GM23338 (cell line): Measurements from ENCODE around the gene PTGIR. TPM values are rescaled to one million over a fixed set of nuclear protein-coding genes. Genes with fewer than 3 reads are reported as not detected.

Source experiments
- ATAC-seq: fragments of 200-7000 bp; cut with Tn5 transposase; 3 replicates; pipeline ENCODE4 v1.9.1; 2020
- DNase-seq: peaks from one replicate; pipeline ENCODE4 v3.0.0-alpha.2; 2015; ENCODE audit warnings: low spot score
- H2AFZ ChIP-seq: fragments of 200-600 bp; sonication (generic); 2 replicates; pipeline ENCODE4 v1.8.0; 2016; ENCODE audit warnings: antibody characterized with exemption, mild to moderate bottlenecking, moderate library complexity
- H3F3A ChIP-seq: fragments of 200-600 bp; sonication (generic); replicated peaks from 2 replicates; pipeline ENCODE4 v1.8.0; 2017; ENCODE audit warnings: antibody characterized with exemption, mixed run types, low read depth
- H3K27ac ChIP-seq: fragments of 200-600 bp; sonication (generic); 2 replicates; pipeline ENCODE4 v1.6.1; 2016; ENCODE audit warnings: low read depth
- H3K27me3 ChIP-seq: fragments of 200-600 bp; sonication (generic); 2 replicates; pipeline ENCODE4 v1.8.0; 2016; ENCODE audit warnings: mild to moderate bottlenecking, mixed run types, moderate library complexity; ENCODE audit not compliant: insufficient read depth
- H3K36me3 ChIP-seq: fragments of 200-600 bp; sonication (generic); 2 replicates; pipeline ENCODE4 v1.8.0; 2016; ENCODE audit warnings: mild to moderate bottlenecking; ENCODE audit not compliant: insufficient read depth
- H3K4me1 ChIP-seq: fragments of 200-600 bp; sonication (generic); 2 replicates; pipeline ENCODE4 v1.8.0; 2016; ENCODE audit warnings: mild to moderate bottlenecking, moderate library complexity; ENCODE audit not compliant: insufficient read depth
- H3K4me2 ChIP-seq: fragments of 200-600 bp; sonication (generic); 2 replicates; pipeline ENCODE4 v1.7.1; 2017; ENCODE audit warnings: mixed run types
- H3K4me3 ChIP-seq: fragments of 200-600 bp; sonication (generic); 2 replicates; pipeline ENCODE4 v1.6.1; 2016; ENCODE audit warnings: mixed run types
- H3K79me2 ChIP-seq: fragments of 200-600 bp; sonication (generic); replicated peaks from 2 replicates; pipeline ENCODE4 v1.8.0; 2017; ENCODE audit warnings: mild to moderate bottlenecking; ENCODE audit not compliant: insufficient read depth
- H3K9me2 ChIP-seq: fragments of 200-600 bp; sonication (generic); 2 replicates; pipeline ENCODE4 v1.8.0; 2017; ENCODE audit not compliant: insufficient read depth
- H4K20me1 ChIP-seq: fragments of 200-600 bp; sonication (generic); replicated peaks from 2 replicates; pipeline ENCODE4 v1.8.0; 2017; ENCODE audit warnings: mild to moderate bottlenecking; ENCODE audit not compliant: insufficient read depth
- H3K27ac Mint-ChIP-seq: 2 replicates; pipeline ENCODE4 v1.8.0; 2020; ENCODE audit warnings: inconsistent platforms, mild to moderate bottlenecking, moderate library complexity, mixed read lengths
- H3K27me3 Mint-ChIP-seq: 3 replicates; pipeline ENCODE4 v1.8.0; 2022; ENCODE audit warnings: low read depth, mild to moderate bottlenecking, moderate library complexity, mixed read lengths, inconsistent platforms; ENCODE audit not compliant: insufficient read depth, poor library complexity
- H3K36me3 Mint-ChIP-seq: 3 replicates; pipeline ENCODE4 v1.8.0; 2021; ENCODE audit warnings: low read depth, mild to moderate bottlenecking, inconsistent platforms, moderate library complexity, mixed read lengths
- H3K4me1 Mint-ChIP-seq: 3 replicates; pipeline ENCODE4 v1.8.0; 2020; ENCODE audit warnings: mild to moderate bottlenecking, inconsistent platforms, mixed read lengths
- H3K4me3 Mint-ChIP-seq: 3 replicates; pipeline ENCODE4 v1.8.0; 2021; ENCODE audit warnings: moderate library complexity, mild to moderate bottlenecking, inconsistent platforms, mixed read lengths
- H3K9me3 Mint-ChIP-seq: 3 replicates; pipeline ENCODE4 v1.8.0; 2020; ENCODE audit warnings: moderate library complexity, mild to moderate bottlenecking, inconsistent platforms, mixed read lengths
- CREB1 ChIP-seq: fragments of 250-450 bp; sonication (Bioruptor Pico); IDR thresholded peaks from 2 replicates; pipeline ENCODE4 v1.5.0; 2020; ENCODE audit warnings: low read depth, mild to moderate bottlenecking, moderate library complexity
- EZH2 ChIP-seq: fragments of 200-600 bp; sonication (generic); IDR thresholded peaks from one replicate; pipeline ENCODE4 v1.8.0; 2017; ENCODE audit warnings: antibody characterized with exemption, mild to moderate bottlenecking, low read depth; ENCODE audit not compliant: unreplicated experiment
- JUNB ChIP-seq: IDR thresholded peaks from one replicate; pipeline ENCODE4 v1.6.1; 2016; ENCODE audit warnings: antibody characterized with exemption; ENCODE audit not compliant: unreplicated experiment
- STAT1 ChIP-seq: IDR thresholded peaks from one replicate; pipeline ENCODE4 v1.6.1; 2016; ENCODE audit warnings: antibody characterized with exemption; ENCODE audit not compliant: unreplicated experiment
- polyA plus RNA-seq: library from polyadenylated mRNA; unstranded; fragments of >200 nt; fragmentation: Nextera tagmentation; extraction: Ambion mirVana; gene quantifications from 2 replicates; pipeline ENCODE4 v1.2.1, GENCODE V29; 2016
- total RNA-seq: library from RNA; depleted of rRNA; stranded (reverse); fragments of >200 nt; shearing (Covaris generic); gene quantifications from 2 replicates; pipeline ENCODE4 v1.2.3, GENCODE V29; 2014
- TF ChIP-seq, protein P1 (sequence below): IDR thresholded peaks from 2 replicates; pipeline ENCODE4 v1.6.1; 2016; ENCODE audit warnings: antibody characterized with exemption
- TF ChIP-seq, protein P2 (sequence below): IDR thresholded peaks from one replicate; pipeline ENCODE4 v1.6.1; 2018; ENCODE audit warnings: antibody characterized with exemption; ENCODE audit not compliant: unreplicated experiment
- TF ChIP-seq, protein P3 (sequence below), 2 experiments: fragments of 200-600 bp in 1 of 2; sonication (generic) in 1 of 2; conservative IDR thresholded peaks; 2 replicates each; pipeline versions ENCODE4 v1.5.1 to v1.6.1; 2016 to 2017; ENCODE audit warnings: antibody characterized with exemption in 2 of 2, low read depth in 2 of 2, mild to moderate bottlenecking in 2 of 2, moderate library complexity in 1 of 2

The PTGIR gene
- total and polyA plus RNA-seq, 2 experiments from 2014 or later: not detected

DNA sequence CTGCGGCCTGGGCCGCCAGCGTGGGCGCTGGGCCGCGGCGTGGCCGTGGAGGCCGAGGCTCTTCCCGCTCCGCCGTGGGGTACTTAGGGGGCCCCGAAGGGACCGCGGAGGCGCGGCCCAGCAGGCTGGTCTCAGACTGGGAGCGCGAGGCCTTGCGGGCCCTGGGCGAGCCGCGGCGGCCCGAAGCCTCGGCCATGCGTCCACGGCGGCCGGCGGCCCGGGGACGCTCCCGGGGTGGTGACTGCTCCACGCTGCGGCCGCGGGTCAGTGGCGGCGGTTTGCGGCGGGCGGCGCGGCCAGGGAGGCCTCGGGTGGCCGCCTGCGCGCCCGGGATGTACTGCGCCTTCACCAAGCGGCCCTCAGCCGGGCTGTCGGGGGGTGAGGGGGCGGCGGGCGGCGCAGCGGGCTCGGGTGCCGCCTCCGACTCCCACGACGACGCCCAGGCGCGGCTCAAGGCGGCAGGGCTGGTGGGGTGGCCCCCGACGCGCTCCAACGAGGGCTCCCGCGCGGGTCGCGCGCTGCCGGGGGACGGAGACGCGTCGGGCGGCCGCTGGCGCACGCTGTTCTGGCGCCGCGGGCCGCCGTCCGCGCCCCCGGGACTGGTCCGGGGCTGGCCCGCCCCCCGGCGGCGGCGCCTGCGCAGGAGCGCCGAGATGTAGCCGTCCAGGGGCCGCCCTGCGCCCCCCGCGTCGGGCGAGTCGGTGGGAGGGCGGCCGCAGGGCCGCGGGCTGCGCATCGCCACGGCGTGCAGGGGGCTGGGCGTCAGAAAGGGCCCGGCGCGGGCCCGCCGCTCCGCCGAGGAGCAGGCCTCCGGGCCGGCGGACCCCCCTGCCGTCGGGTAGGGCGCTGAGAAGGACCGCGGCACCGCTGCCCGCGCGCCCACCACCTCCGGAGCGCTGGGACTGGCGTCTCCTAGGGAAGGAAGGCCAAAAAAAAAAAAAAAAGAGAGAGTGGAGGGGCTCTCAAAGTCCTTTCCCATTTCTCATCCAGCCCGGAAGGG, 24.4 kb upstream of the PTGIR start:
- Histone ChIP-seq H3K4me1 (peaks cover 4% of the 10 kb centered on the region), H3K79me2 (no peaks in the 10 kb centered on the region), H3K4me3 (peak overlapping the region; percentile 50), H4K20me1 (no peaks in the 10 kb centered on the region), H3K36me3 (no peaks in the 10 kb centered on the region), H3K27ac (no peak overlapping the region), H3K4me2 (peak overlapping the region; percentile 75), H3K27me3 (peaks cover 70% of the 10 kb centered on the region), H3F3A (no peaks in the 10 kb centered on the region), H2AFZ (peak overlapping the region; percentile 14; the same call in 1 of the 2 replicates), H3K9me2 (no peaks in the 10 kb centered on the region)
- TF ChIP-seq JUNB: no peak
- peak; percentile 46 for TF ChIP-seq EZH2
- peaks cover 15% of the 10 kb centered on the region for H3K9me3 Mint-ChIP-seq
- H3K27me3 Mint-ChIP-seq: peaks cover 43% of the 10 kb centered on the region
- DNase-seq (peak; percentile 56), ATAC-seq (peak; percentile 34)
- H3K4me3 Mint-ChIP-seq: peak overlapping the region; percentile 63
- peaks cover 7% of the 10 kb centered on the region; the same call in 1 of the 3 replicates for H3K36me3 Mint-ChIP-seq
- peaks cover 13% of the 10 kb centered on the region for H3K4me1 Mint-ChIP-seq
- no peak overlapping the region for H3K27ac Mint-ChIP-seq

DNA sequence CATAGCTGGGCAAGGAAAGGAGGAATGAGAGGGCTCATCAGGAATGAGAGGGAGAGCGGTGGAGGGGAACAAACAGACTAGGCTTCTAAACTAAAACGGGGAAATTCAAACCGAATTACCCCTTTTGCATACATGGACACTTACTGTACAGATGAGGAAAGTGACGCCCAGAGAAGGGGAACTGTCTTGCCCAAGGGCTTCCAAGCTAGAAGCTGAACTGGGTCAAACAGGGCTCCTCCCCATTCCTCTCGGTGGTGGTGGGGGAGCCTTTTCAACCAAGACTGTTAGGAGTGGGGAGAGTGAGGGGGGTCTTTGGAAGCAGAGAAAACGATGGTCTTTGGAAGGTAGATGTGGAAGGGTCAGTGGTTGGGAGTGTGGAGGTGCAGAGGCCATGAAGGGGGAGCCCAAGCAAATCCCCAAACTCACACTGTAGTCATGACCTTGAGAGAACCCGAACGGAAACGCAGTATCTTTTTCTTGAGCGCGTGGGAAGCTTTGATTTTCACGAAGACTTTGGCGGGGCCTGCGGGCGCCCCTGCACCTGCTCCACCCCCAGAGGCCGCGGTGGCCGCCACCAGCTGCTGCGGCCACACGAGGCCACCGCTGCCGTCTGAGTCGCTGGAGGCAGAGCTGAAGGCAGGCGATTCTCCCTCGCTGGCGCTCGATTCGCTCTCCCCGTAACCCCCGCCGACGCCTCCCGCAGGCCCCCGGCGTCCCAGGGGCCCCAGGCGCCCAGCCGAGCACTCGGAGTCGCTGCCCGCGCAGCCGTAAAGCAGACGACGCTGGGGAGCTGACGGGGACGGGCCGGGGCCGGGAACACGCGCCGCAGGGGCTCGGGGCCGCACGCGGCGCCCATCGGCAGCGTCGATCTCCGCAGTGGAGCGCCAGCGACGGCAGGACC, 23.4 kb upstream of the PTGIR start:
- no peak for TF ChIP-seq STAT1
- TF ChIP-seq EZH2: peak; percentile 68
- Histone ChIP-seq H3K9me2 (no peaks in the 10 kb centered on the region), H3K4me2 (peak overlapping the region; percentile 75), H3K4me1 (no peaks in the 10 kb centered on the region), H2AFZ (0 out of 2 replicates have a peak overlapping the region, but pooled peaks have one; percentile 14), H3F3A (no peaks in the 10 kb centered on the region), H3K36me3 (no peaks in the 10 kb centered on the region), H3K27ac (no peak overlapping the region), H3K27me3 (peaks cover 74% of the 10 kb centered on the region), H3K4me3 (peak overlapping the region; percentile 50), H3K79me2 (no peaks in the 10 kb centered on the region), H4K20me1 (no peaks in the 10 kb centered on the region)
- Mint-ChIP-seq H3K4me3 (peak overlapping the region; percentile 61), H3K9me3 (peaks cover 15% of the 10 kb centered on the region), H3K36me3 (peaks cover 7% of the 10 kb centered on the region; the same call in 1 of the 3 replicates), H3K27me3 (peaks cover 42% of the 10 kb centered on the region), H3K4me1 (peaks cover 7% of the 10 kb centered on the region), H3K27ac (no peak overlapping the region)
- ATAC-seq: peak; percentile 67
- peak; percentile 61 for DNase-seq

DNA sequence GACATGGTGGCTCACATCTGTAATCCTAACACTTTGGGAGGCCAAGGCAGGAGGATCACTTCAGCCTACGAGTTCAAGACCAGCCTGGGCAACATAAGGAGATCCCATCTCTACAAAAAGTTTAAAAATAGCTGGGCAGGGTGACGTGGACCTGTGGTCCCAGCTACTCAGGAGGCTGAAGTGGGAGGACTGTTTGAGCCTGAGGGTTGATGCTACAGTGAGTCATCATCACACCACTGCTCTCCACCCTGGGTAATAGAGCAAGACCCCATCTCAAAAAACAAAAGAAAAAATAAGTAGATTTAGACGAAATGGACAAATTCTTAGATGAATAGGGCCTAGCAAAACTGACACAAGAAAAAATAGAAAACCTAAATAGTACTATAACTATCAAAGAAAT, 21.5 kb upstream of the PTGIR start:
- Mint-ChIP-seq H3K4me3 (no peak overlapping the region), H3K27me3 (peaks cover 46% of the 10 kb centered on the region)
- H3K27me3 ChIP-seq: peaks cover 87% of the 10 kb centered on the region
- TF ChIP-seq, protein P1, sequence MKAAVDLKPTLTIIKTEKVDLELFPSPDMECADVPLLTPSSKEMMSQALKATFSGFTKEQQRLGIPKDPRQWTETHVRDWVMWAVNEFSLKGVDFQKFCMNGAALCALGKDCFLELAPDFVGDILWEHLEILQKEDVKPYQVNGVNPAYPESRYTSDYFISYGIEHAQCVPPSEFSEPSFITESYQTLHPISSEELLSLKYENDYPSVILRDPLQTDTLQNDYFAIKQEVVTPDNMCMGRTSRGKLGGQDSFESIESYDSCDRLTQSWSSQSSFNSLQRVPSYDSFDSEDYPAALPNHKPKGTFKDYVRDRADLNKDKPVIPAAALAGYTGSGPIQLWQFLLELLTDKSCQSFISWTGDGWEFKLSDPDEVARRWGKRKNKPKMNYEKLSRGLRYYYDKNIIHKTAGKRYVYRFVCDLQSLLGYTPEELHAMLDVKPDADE: no peak
- TF ChIP-seq EZH2 (no peak), STAT1 (no peak), CREB1 (CRISPR knock-in tag) (no peak), JUNB (no peak)
- TF ChIP-seq, protein P2, sequence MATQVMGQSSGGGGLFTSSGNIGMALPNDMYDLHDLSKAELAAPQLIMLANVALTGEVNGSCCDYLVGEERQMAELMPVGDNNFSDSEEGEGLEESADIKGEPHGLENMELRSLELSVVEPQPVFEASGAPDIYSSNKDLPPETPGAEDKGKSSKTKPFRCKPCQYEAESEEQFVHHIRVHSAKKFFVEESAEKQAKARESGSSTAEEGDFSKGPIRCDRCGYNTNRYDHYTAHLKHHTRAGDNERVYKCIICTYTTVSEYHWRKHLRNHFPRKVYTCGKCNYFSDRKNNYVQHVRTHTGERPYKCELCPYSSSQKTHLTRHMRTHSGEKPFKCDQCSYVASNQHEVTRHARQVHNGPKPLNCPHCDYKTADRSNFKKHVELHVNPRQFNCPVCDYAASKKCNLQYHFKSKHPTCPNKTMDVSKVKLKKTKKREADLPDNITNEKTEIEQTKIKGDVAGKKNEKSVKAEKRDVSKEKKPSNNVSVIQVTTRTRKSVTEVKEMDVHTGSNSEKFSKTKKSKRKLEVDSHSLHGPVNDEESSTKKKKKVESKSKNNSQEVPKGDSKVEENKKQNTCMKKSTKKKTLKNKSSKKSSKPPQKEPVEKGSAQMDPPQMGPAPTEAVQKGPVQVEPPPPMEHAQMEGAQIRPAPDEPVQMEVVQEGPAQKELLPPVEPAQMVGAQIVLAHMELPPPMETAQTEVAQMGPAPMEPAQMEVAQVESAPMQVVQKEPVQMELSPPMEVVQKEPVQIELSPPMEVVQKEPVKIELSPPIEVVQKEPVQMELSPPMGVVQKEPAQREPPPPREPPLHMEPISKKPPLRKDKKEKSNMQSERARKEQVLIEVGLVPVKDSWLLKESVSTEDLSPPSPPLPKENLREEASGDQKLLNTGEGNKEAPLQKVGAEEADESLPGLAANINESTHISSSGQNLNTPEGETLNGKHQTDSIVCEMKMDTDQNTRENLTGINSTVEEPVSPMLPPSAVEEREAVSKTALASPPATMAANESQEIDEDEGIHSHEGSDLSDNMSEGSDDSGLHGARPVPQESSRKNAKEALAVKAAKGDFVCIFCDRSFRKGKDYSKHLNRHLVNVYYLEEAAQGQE: no peak
- TF ChIP-seq, protein P3, sequence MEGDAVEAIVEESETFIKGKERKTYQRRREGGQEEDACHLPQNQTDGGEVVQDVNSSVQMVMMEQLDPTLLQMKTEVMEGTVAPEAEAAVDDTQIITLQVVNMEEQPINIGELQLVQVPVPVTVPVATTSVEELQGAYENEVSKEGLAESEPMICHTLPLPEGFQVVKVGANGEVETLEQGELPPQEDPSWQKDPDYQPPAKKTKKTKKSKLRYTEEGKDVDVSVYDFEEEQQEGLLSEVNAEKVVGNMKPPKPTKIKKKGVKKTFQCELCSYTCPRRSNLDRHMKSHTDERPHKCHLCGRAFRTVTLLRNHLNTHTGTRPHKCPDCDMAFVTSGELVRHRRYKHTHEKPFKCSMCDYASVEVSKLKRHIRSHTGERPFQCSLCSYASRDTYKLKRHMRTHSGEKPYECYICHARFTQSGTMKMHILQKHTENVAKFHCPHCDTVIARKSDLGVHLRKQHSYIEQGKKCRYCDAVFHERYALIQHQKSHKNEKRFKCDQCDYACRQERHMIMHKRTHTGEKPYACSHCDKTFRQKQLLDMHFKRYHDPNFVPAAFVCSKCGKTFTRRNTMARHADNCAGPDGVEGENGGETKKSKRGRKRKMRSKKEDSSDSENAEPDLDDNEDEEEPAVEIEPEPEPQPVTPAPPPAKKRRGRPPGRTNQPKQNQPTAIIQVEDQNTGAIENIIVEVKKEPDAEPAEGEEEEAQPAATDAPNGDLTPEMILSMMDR (conservative IDR thresholded peaks at IDR 0.05; ENCODE audit: low read depth in 2 of 2): no peak

More for the DNA sequence above, 21.5 kb upstream of the PTGIR start:
- Histone ChIP-seq H3K27ac (no peak overlapping the region), H3K79me2 (no peaks in the 10 kb centered on the region), H3K4me2 (no peak overlapping the region), H3K36me3 (no peaks in the 10 kb centered on the region), H3K4me1 (no peaks in the 10 kb centered on the region), H3F3A (no peaks in the 10 kb centered on the region), H3K9me2 (no peaks in the 10 kb centered on the region), H2AFZ (no peak overlapping the region), H4K20me1 (no peaks in the 10 kb centered on the region), H3K4me3 (no peak overlapping the region)
- Mint-ChIP-seq H3K36me3 (peaks cover 7% of the 10 kb centered on the region; the same call in 1 of the 3 replicates), H3K9me3 (peaks cover 15% of the 10 kb centered on the region), H3K4me1 (peaks cover 7% of the 10 kb centered on the region), H3K27ac (no peak overlapping the region)
- DNase-seq (no peak), ATAC-seq (no peak)
